Activated effector memory CD4-positive, alpha-beta T cell treated with anti-CD3 and anti-CD28 coated beads, Interleukin-2, amount 50 U/mL, for 16 hours (primary cell): ENCODE results near the gene ADGRB3.

ENCODE experiments used
- DNase-seq: peaks from one replicate; pipeline ENCODE4 v3.0.0-alpha.2; 2020

Gene ADGRB3

GRCh38 chr6:69155467-69155866 is 520.4 kb downstream of the ADGRB3 start:
- DNase-seq, result no peak

- no peak for DNase-seq
These were observed 527.7 kb downstream of the ADGRB3 start for GRCh38 chr6:69162811-69163210.

GRCh38 chr6:69164564-69165229 is 529.6 kb downstream of the ADGRB3 start:
- no peak for DNase-seq

GRCh38 chr6:69179681-69180080 is 544.6 kb downstream of the ADGRB3 start:
- no peak for DNase-seq

GRCh38 chr6:69180361-69181067 is 545.4 kb downstream of the ADGRB3 start:
- no peak for DNase-seq

- DNase-seq, result no peak
These were observed 546.9 kb downstream of the ADGRB3 start for GRCh38 chr6:69181964-69182363.

GRCh38 chr6:69185276-69185675 is 550.2 kb downstream of the ADGRB3 start:
- no peak for DNase-seq

GRCh38 chr6:69202768-69203167 is 567.7 kb downstream of the ADGRB3 start:
- DNase-seq, result no peak

GRCh38 chr6:69216127-69216526 is 581.0 kb downstream of the ADGRB3 start:
- no peak for DNase-seq

GRCh38 chr6:69217343-69217742 is 582.3 kb downstream of the ADGRB3 start:
- no peak for DNase-seq

GRCh38 chr6:69220375-69220774 is 585.3 kb downstream of the ADGRB3 start:
- no peak for DNase-seq

GRCh38 chr6:69232008-69232407 is 596.9 kb downstream of the ADGRB3 start:
- no peak for DNase-seq

- no peak for DNase-seq
These were observed 597.4 kb downstream of the ADGRB3 start for GRCh38 chr6:69232496-69232895.

- DNase-seq, result peak; percentile 66
These were observed 597.9 kb downstream of the ADGRB3 start for GRCh38 chr6:69232911-69233448.

- no peak for DNase-seq
These were observed 603.0 kb downstream of the ADGRB3 start for GRCh38 chr6:69238067-69238466.

GRCh38 chr6:69246983-69247382 is 611.9 kb downstream of the ADGRB3 start:
- no peak for DNase-seq

- DNase-seq, result no peak
These were observed 625.9 kb downstream of the ADGRB3 start for GRCh38 chr6:69261010-69261409.

- DNase-seq, result no peak
These were observed 628.2 kb downstream of the ADGRB3 start for GRCh38 chr6:69263297-69263696.

- DNase-seq, result no peak
These were observed 630.0 kb downstream of the ADGRB3 start for GRCh38 chr6:69265090-69265489.

- no peak for DNase-seq
These were observed 630.6 kb downstream of the ADGRB3 start for GRCh38 chr6:69265706-69266105.

- DNase-seq, result no peak
These were observed 641.1 kb downstream of the ADGRB3 start for GRCh38 chr6:69276204-69276603.

GRCh38 chr6:69279805-69280204 is 644.7 kb downstream of the ADGRB3 start:
- no peak for DNase-seq

GRCh38 chr6:69280858-69281257 is 645.8 kb downstream of the ADGRB3 start:
- no peak for DNase-seq

GRCh38 chr6:69284176-69284730 is 649.2 kb downstream of the ADGRB3 start:
- DNase-seq, result no peak
